Measurements from ENCODE around the gene THBS1.

- TF ChIP-seq POLR2AphosphoS5 (IDR thresholded peaks at IDR 0.05; ENCODE audit: low read depth) (no peak), CTCF (IDR thresholded peaks at IDR 0.05; ENCODE audit: insufficient read depth, low read length) (no peak), GABPA (IDR thresholded peaks at IDR 0.05; ENCODE audit: low read depth) (no peak), REST (IDR thresholded peaks at IDR 0.05; ENCODE audit: insufficient replicate concordance, low read depth) (no peak)
These were observed 16.9 kb downstream of the THBS1 start for GRCh38 chr15:39597751-39598185.

All from HL-60 (cell line).